ENCODE data around the gene ENDOD1. TPM values are rescaled to one million over a fixed set of nuclear protein-coding genes. Genes with fewer than 3 reads are reported as not detected.
A peak's percentile ranks its signal among the peaks of the same experiment; 100 is the strongest.
"Not testable (repeated sequence)": the region's sequence is repeated elsewhere in the genome, so short reads cannot be mapped to it uniquely, and the experiment has no call there.

Gene ENDOD1
- total RNA-seq, 2 donors from 2014 or later: 68.1 to 71.8 TPM

DNA sequence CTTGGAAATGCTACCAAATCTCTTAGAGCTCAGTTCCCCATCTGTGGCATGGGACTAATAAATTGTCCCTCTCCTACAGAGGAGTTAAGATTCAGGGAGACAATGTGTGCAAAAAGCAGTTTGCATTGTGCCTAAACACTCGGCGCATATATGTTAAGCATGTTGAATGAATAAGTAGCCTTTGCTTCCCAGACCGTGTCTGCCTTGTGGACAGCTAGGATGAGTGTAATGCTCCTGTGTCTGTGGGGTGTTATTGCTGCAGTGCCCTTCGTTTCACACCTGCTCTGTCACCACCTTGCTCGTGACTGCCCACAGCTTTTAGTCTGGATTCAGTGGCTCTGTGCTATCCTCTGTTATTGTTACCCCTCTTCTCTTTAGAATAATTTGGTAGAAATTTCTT lies 14.1 kb downstream of the ENDOD1 start:
- H3K27ac ChIP-seq: no peak overlapping the region
- TF ChIP-seq, protein P1, sequence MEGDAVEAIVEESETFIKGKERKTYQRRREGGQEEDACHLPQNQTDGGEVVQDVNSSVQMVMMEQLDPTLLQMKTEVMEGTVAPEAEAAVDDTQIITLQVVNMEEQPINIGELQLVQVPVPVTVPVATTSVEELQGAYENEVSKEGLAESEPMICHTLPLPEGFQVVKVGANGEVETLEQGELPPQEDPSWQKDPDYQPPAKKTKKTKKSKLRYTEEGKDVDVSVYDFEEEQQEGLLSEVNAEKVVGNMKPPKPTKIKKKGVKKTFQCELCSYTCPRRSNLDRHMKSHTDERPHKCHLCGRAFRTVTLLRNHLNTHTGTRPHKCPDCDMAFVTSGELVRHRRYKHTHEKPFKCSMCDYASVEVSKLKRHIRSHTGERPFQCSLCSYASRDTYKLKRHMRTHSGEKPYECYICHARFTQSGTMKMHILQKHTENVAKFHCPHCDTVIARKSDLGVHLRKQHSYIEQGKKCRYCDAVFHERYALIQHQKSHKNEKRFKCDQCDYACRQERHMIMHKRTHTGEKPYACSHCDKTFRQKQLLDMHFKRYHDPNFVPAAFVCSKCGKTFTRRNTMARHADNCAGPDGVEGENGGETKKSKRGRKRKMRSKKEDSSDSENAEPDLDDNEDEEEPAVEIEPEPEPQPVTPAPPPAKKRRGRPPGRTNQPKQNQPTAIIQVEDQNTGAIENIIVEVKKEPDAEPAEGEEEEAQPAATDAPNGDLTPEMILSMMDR (IDR thresholded peaks at IDR 0.05): no peak
- H3K4me3 ChIP-seq: no peak overlapping the region

GRCh38 chr11:95104121-95104830 lies 14.6 kb downstream of the ENDOD1 start:
- Histone ChIP-seq H3K27ac (no peak overlapping the region), H3K9me3 (no peaks in the 10 kb centered on the region), H3K9ac (ENCODE audit: low read depth in 2 of 2, low read length in 2 of 2) (no peak overlapping the region), H3K4me1 (no peaks in the 10 kb centered on the region), H3K4me3 (no peak overlapping the region), H3K36me3 (no peaks in the 10 kb centered on the region), H3K27me3 (no peaks in the 10 kb centered on the region)
- TF ChIP-seq, protein P1 (IDR thresholded peaks at IDR 0.05): no peak
- intact Hi-C loops (cut with DNase I): no loop called here
- no peak for DNase-seq

More for the DNA sequence above, 14.1 kb downstream of the ENDOD1 start:
- no peak for DNase-seq
- no peaks in the 10 kb centered on the region for H3K9me3 ChIP-seq
- no peaks in the 10 kb centered on the region for H3K36me3 ChIP-seq
- intact Hi-C loops (cut with DNase I): no loop called here
- H3K9ac ChIP-seq (ENCODE audit: low read depth in 2 of 2, low read length in 2 of 2): no peak overlapping the region
- no peaks in the 10 kb centered on the region for H3K27me3 ChIP-seq
- no peaks in the 10 kb centered on the region for H3K4me1 ChIP-seq

DNA sequence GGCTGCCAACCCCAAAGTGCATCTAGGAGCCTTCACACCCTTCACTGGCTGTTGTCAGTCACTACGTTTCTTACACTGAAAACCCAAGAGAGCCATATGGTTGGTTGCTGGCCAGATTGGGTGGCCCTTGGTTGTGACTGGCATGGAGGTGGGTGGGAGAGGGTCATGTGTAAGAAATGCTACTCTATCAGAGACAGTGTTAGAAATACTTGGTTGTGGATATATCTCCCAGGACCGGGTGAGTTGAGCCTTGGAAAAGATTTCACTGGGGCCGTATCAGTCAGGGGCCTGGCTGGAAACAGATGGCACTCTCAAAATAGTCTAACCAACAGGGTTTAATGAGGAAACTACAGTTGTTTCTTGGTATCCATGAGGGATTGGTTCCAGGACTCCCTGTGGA lies 15.2 kb downstream of the ENDOD1 start:
- H3K4me3 ChIP-seq: no peak overlapping the region
- TF ChIP-seq, protein P1 (IDR thresholded peaks at IDR 0.05): no peak
- no peak for DNase-seq

GRCh38 chr11:95108159-95108611 lies 18.5 kb downstream of the ENDOD1 start:
- Histone ChIP-seq H3K27me3 (no peaks in the 10 kb centered on the region), H3K9ac (ENCODE audit: low read depth in 2 of 2, low read length in 2 of 2) (no peak overlapping the region), H3K4me1 (no peaks in the 10 kb centered on the region), H3K9me3 (no peaks in the 10 kb centered on the region), H3K27ac (no peak overlapping the region), H3K4me3 (no peak overlapping the region), H3K36me3 (no peaks in the 10 kb centered on the region)
- DNase-seq: peak; percentile 53
- TF ChIP-seq, protein P1 (IDR thresholded peaks at IDR 0.05): no peak
- intact Hi-C loops (cut with DNase I): no loop called here

More for the DNA sequence above, 15.2 kb downstream of the ENDOD1 start:
- no peak overlapping the region for H3K9ac ChIP-seq (ENCODE audit: low read depth in 2 of 2, low read length in 2 of 2)
- H3K27ac ChIP-seq: no peak overlapping the region
- H3K36me3 ChIP-seq: no peaks in the 10 kb centered on the region
- H3K27me3 ChIP-seq: no peaks in the 10 kb centered on the region
- intact Hi-C loops (cut with DNase I): no loop called here
- H3K4me1 ChIP-seq: no peaks in the 10 kb centered on the region
- H3K9me3 ChIP-seq: no peaks in the 10 kb centered on the region

GRCh38 chr11:95108671-95109551 lies 19.3 kb downstream of the ENDOD1 start:
- H3K9ac ChIP-seq (ENCODE audit: low read depth in 2 of 2, low read length in 2 of 2): no peak overlapping the region
- H3K27ac ChIP-seq: no peak overlapping the region
- H3K4me3 ChIP-seq: no peak overlapping the region
- no peaks in the 10 kb centered on the region for H3K9me3 ChIP-seq
- no peaks in the 10 kb centered on the region for H3K4me1 ChIP-seq
- H3K27me3 ChIP-seq: no peaks in the 10 kb centered on the region
- TF ChIP-seq, protein P1 (IDR thresholded peaks at IDR 0.05): no peak
- no peak for DNase-seq
- no peaks in the 10 kb centered on the region for H3K36me3 ChIP-seq
- intact Hi-C loops (cut with DNase I): no loop called here

- H3K27ac ChIP-seq; H3K9me3 ChIP-seq; intact Hi-C loops (cut with DNase I); DNase-seq; H3K36me3 ChIP-seq; H3K4me3 ChIP-seq; H3K9ac ChIP-seq (ENCODE audit: low read depth in 2 of 2, low read length in 2 of 2); H3K4me1 ChIP-seq; H3K27me3 ChIP-seq: not testable (repeated sequence)
Measured at GRCh38 chr11:95111471-95111870, 21.8 kb downstream of the ENDOD1 start.

All from colonic mucosa (tissue), 4 donors.